ENCODE measurements around the gene CTXN3.

Gene CTXN3

DNA sequence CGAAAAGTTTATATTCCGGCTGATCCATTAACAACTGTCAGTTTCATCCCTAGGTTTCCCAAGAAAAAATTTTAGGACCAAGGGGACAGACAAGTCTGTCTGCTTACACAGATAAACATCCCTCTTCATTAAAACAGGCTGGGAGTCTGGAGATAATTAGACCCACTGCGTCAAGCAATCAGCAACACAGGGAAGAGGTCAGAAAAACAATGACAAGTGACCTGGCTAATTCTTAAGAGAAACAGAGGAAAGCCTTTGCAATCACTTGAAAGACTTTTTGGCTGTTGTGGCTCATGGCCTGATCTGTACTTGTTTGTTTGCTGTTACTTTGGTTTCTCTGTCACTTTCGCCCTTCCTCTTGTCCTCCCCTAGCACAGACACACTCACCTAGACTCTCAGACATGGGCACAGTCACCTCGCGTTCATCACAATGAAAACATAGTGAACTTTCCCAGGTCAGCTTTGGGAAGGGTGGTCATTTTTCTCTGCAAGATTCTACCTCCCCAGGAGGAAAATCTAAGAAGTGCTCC, 51.4 kb downstream of the CTXN3 start:
- no peak for DNase-seq

DNA sequence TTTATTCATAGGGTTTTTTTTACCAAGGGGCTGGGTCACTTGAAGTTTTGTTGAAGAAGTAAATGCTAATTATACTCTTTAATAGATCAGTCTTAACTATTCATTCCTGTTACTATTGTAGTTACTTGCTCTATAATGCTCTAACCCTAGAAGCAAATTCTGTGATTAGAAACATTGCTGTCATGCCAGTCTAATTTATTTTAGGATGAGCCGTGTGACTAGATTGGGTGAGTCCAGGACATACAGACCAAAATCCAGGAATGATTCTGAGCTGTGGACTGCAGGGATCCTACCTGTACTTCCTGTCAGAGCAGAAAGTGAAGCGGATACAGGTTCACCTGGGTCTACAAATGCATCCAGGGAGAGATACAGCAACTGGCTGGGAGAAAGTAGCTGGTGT, 53.6 kb downstream of the CTXN3 start:
- DNase-seq, result no peak

DNA sequence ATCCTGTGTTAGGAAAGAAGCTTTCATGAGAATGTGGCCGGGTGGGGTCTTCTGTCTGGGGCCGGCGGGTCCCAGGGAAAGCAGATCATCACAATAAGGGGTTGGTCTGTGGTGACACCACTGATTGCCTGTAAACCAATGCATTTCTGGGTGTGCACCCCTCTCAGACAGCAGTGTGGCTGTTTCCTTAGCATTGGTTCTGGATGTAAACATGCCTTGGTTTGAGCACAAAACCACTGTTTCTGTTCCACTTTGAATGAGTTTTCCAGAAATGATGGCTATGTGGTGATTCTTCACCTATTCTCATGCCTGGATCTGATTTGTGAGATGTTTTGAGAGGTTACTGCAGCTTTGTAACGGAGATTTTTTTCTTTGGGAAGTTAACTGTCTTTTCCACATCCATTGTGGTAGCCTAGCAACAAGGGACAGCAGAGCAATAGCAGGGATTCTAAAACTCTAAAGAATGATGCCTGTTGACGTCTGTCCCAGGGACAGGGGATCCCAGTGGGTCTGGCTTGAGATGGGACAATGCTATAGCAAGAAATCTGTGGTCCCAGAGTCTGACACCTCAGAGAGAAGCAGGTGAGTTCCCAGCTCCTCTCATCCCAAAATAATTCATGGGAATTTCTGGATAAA, 54.2 kb downstream of the CTXN3 start, which contains the start of gene CCDC192:
Gene CCDC192 (plus strand): TSS at position 466 of the 636 bp plus-strand sequence. CDS start 55 bp downstream, at position 521.
- no peak for DNase-seq

DNA sequence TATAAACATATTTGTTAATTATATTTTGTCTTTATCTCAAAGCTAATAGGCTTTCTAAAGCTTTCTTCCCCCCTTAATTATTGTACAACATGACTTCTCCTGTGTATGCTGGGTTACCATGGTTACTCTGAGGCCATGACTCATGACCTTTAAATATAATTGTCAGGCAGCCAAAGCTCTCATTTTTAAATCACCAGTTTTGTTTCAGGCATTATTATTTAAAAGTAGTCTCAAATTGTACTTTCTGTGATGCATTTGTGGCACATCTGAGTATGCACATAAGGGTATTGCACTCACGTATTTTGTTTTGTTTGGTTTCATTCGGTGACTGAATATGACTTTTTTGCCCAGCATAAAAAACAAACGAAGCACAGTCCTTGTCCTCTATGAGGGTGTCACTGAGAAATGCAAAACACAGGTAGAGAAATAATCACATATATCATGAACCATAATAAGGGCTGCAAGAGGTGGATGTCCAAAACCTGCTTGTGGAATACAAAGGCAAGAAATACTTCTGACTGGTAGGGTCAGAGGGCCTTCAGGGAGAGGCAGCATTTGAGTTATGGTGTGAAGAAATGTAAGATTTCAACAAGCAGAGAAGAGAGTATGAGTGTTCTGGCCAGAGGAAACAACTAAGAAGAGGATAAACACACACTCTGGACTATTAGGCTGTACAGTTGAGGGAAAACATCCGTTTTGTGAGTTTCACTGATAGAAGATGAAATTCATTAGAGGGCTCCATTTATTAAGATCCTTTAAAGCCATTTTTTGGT, 56.4 kb downstream of the CTXN3 start:
- no peak for DNase-seq

DNA sequence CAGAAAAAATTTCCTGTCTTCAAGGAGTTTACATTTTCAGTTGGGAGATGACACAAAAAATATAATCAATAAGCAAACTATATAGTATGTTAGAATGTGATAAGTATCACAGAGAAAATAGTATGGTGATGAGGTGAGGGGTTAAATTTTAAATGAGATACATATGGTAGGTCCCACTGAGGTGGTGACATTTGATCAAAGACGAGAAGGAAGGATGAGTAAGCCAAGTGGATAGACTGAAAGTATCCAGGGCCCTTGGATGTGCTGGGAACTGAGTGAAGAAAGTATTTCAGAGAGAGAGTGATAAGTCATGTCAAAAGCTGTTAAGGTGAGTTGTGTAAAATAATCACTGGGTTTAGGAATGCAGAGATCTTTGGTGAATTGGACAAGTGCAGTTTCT, 57.8 kb downstream of the CTXN3 start:
- DNase-seq, result no peak

DNA sequence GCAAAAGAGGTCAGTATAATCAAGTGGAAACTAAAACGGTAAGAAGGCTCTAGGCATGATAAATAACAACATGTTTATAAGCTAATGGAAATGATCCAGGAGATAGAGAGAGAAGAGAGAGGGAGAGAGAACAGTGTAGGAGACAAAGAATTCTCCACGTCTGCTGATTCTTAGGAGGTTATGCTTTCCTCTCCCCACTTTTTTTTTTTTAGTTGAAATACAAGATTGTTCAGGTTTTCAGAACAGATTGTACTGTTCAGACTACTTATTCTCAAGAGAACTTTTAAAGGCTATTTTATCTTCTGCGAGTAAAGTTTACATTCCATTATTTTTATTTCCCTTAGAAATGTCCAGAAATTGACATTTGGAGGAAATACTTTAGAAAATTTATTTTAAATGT, 58.3 kb downstream of the CTXN3 start:
- DNase-seq, result no peak

Measured in stimulated activated naive CD4-positive, alpha-beta T cell (primary cell).